ENCODE data around the gene GRK3.

GRK3 gene

DNA sequence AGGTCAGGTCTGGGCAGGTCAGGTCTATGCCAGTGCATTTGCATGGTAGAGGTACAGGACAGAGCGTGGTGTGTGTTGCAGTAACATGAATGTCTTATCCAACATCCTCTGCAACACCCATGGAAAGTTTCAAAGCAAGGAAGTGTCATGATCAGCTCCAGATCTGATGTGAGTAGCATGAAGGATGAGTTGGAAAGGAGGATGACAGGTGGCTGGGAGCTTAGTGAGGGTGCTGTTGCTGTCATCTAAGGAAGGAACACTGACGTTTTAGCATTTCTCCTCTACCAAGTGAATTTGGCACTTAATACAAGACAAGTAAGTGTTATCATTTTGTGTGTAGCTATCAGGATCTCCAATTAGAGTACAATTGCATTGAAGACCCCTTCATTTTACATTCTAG, 65.1 kb downstream of the GRK3 start:
- no peak for DNase-seq

DNA sequence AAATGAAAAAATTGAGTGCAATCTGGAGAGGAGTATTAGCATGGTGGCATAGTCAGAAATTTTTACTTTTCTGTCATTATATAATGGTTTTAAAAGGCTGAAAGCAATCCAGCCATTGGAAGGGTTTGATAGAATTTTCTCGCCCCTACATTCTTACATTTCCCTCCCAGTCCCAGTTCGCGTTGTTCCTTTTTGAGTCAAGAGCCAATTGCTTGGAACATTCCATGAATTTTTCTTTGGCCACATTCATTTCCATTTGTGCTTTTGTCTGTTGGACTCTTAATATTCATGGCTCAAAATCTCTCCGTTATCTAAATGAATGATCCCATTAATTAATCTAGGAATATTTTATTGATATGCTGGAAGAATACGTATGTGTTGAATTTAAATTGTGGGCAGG, 66.0 kb downstream of the GRK3 start:
- DNase-seq: no peak

DNA sequence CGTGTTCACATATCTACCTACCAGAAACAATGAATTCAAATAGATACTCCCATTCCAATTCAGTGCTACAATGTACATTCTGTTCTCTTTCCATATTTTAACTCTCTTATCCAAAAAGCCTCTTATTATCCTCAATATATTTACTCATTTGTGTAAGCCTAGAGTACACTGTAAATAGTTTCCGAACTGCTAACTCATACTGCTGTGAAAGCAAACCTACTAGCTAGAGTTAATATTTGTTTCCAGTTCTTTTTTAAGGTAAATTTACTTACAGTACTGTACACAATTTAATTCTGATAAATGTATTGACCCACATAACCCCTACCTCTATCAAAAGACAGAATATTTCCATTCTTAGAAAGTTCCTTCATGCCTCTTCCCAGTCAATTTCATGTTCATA, 71.8 kb downstream of the GRK3 start:
- DNase-seq: no peak

DNA sequence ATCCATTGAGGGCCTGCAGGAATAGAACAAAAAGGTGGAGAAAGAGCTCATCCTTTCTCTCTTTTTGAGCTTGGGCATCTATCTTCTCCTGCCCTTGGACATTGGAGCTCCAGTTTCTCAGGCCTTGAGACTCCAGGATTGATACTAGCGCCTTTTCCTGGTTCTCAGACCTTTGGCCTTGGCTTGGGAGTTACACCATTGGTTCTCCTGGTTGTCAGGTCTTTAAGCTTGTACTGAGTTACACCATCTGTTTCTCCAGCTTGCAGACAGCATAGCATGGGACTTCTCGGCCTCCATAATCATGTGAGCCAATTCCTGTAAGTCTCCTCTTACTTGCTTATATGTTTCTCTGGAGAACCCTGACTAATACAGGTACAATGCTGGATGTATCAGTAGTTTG, 72.6 kb downstream of the GRK3 start:
- no peak for DNase-seq

DNA sequence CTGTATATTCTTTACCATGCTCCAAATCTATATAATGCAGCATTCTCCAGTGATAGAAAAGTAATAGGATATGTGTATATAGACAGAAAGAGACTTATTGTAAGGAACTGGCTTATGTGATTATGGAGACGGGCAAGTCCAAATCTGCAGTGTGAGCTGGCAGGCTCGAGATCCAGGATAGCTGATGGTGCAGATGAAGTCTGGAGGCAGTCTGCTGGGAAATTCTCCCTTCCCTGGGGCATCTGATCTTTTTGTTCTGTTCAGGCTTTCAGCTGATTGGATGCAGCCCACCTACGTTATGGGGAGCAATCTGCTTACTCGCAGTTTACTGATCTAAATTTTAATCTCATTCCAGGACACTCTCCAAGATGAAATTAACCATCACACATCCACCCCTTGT, 73.2 kb downstream of the GRK3 start:
- DNase-seq: no peak

DNA sequence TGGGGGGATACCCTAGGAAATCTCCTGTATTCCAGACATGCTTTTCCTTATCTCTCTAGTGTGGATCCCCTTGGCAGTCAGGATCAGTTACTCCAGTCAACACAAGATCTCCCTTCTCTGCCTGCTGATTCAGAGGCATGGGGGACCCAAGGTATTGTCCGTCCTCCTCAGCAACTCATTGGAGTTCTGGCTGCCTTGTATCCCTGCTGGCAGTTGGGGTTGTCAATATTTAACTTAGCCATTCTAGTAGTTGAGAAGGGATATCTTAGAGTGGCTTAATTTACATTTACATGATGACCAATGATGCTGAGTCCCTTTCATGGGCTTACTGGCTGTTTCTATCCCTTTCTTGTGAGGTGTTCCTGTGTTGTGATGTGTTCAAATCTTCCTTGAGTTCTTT, 74.2 kb downstream of the GRK3 start:
- DNase-seq: no peak

DNA sequence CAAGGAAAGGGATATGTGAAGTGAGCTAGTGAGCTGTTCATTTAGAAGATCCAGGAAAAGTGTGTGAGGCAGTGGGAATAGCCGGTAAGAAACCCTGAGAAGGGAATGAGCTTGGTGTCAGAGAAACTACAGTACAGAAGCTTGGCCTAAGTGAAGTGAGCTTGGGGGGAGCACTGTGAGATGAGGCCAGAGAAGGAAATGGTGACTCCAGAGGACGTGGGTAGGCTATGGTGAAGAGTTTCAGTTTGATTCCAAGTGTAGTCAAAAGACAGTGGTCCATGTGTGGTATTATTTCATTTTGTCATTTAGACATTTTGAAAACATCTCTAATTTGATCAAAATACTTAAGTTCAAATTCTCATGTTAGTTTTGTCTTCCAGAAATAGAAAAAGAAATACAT, 77.2 kb downstream of the GRK3 start:
- no peak for DNase-seq

DNA sequence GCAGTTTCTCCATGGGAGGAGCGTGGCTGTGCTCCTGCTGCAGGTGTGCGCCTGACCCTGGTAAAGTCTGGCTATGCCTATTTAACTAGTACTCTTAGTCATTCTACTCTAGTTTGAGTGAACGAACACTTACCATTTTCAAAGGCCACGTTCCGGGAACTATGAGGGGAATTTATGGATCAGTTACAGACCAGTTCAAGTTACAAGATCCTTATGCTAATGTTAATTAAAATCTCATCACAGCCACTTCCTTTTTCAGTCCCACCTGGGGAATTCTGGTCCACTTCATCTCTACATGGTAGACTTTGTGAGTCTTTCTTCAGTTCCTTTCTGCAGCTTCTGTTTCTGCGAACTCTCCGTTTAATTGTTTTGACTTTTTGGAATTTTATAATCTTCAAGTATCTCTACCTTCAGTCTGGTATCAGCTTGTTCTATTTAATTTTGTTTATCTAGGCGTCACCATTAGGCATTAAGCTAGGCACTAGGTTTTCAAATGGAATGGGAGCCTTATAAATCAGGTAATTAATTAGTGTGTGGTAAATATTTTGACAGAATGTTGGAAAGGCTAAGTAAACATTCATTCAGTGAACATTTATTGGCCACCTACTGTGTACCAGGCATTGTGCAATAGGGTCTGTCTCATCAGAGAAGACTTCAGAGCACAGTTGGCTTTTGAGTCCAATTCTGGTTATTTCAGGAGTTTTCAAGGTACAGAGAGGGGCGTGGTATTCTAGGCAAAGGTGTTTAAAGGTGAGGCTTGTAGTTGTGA, 78.9 kb downstream of the GRK3 start:
- DNase-seq: no peak

DNA sequence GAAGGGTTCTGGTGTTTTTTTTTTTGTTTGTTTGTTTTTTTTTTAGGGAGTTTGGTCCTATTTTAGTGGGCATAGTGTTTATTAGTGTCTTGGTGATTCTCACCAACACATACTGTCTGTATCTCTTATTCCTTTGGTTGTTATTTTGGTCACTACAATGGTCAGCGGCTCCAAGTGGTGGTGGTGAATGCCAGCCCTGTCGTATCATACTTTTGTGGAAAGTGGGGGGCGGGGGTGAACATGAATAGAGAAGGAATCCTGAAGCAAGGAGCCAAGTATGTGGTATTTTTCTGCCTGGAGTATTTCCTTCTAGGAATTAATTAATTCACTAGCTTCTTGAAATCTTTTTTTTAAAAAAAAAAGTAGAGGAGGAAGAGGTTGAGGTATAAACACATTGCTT, 79.6 kb downstream of the GRK3 start:
- no peak for DNase-seq

DNA sequence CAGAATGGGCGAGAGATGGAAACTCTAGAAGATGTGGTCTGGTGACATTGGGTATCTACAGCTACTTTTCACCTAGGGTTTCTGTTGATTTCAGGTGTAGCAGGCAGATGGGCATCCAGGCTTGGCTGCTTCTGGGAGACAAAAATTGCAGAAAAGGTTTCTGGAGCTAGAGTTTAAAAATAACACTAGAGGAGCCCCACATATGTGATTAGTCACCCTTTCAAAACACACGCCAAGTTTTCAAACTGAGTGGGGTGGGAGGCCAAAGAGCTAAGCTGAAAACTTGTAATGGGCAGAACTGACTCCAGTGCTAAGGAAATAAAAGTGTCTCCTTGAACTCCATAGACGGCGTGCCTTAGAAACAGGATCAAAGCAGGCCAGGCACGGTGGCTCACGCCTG, 80.8 kb downstream of the GRK3 start:
- no peak for DNase-seq

DNA sequence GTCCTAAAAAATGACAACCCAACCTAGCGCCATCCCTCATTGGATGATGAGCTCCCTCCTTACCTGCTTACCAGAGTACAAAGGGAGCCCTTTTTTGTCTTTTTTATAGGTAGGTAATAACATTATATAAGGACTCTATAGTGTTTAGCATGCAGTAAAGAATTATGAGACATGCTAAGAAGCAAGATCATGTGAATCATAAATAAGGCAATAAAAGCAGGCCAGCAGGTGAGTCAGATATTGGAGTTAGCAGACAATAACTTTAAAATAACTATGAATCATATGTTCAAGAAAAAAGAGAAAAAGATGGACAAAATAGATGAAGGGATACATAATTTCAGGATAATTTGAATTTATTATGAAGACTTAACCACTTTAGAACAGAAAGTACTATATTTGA, 81.5 kb downstream of the GRK3 start:
- no peak for DNase-seq

DNA sequence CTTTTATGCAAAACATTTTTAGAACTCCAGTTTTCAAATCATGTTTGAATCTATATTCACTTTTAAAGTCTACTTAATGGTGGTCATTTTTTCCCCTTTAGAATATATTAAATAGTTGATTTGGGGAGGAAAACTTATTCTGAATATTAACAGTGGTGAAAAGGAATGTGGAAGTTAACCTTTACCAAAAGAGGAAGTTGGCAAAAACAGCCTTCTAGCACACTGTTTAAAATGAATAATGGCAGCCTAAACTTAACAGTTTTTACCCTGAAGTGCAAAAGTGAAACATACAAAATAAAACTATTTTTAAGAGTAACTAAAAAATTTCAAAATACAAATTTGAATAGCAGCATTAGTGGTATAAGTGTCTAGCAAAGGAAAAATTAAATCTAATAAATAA, 86.4 kb downstream of the GRK3 start:
- DNase-seq: no peak

DNA sequence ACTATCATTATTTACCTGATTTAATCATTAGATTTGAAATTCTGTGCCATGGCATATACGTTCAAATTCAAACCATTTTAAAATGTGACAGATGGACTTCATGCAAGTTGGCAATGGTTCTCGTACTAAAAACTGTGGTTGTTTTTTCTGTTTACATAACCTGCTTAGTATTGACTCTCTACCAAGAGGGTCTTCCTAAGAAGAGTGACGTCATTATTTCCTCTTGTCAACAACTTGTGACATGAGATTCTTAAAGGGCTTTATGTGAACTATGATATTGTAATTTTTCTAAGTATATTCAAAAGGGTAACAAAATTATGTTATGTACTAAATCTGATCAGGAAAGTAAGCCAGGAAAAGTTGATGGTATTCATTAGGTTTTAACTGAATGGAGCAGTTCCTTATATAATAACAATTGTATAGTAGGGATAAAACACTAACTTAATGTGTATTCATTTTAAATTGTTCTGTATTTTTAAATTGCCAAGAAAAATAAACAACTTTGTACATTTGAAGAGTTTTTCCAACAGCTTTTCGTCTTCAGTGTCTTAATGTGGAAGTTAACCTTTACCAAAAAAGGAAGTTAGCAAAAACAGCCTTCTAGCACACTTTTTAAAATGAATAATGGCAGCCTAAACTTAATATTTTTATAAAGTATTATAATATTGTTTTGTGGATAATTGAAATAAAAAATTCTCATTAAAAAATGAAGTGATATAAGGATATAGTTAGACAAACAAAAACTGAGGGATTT, 87.0 kb downstream of the GRK3 start:
- no peak for DNase-seq

DNA sequence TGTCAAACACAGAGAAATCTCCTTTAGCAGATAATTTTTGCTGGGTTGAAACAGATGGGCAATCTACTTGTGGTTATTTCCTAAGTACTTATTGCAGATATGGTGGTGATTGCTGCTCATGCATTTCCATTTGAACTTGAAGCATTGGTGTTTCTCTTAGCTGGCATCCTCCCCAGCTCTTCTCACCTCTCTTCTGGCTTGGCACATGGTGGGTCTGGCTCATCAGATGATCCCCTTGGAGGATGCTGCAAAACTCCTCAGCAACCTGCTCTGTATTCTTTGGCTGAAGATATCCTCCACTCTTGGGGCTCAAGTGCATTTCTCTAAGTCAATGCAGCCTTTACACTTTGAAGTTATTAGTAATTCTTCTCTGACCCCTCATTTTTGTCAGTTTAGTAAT, 90.2 kb downstream of the GRK3 start:
- no peak for DNase-seq

DNA sequence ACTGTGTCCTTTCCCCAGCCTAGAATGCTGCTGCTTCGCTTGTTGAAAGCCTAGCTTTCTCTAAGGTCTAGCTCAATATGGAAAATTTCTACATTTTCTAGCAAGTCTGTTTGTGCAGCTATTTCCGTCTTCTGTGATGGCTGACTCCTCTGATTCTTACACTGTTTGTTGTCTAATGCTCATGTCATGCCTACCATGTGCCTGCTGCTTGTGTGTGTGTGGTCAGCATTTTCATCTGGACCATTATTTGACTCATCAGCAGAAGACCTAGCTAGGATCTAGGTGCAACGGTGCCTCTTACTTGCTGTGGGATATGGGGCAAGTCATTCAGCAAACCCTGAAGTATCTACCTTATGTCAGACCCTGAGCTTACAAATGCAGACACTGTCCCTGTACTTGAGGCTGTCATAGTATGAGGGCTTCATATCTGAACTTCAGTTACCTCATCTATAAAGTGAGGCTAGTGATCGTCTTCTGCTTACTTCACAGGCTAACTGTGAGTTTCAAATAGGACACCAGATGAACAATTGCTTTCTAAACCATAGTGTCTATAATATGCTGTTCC, 91.0 kb downstream of the GRK3 start:
- DNase-seq: no peak

DNA sequence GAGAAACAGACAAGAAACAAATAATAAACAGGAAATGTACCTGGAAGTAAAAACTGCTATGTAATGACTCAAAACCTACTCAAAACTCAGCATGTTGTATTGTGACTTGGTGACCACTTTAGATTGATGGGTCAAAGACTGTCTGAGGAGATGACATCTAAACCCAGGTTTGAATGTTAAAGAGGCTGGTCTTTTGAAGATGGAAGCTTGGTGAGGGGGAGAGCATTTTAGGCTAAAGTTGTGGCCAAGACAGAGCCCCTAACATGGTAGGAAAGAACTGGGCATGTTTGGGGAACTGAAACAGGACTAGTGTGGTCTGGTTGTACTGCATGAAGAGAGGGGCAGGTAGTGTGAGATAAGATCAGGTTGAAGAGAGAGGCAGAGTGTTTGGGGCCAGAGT, 92.2 kb downstream of the GRK3 start:
- DNase-seq: no peak

DNA sequence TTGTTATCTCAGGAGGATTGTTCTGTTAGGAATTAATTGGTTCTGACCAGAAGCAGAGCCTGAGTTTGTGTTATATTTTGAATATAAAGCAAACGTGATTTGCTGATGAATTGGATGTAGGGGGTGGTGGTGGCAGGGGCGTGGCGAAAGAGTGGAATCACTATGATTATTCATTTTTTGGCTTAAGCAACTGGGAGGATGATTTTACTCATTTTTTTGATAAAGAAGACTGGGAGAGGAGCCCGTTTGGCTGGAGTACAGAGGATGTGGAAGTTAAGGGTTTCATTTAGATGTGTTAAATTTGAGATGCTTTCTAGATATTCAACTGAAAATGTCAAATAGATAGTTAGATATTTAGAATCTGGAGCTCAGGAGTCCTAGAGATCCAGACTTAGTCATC, 94.2 kb downstream of the GRK3 start:
- no peak for DNase-seq

DNA sequence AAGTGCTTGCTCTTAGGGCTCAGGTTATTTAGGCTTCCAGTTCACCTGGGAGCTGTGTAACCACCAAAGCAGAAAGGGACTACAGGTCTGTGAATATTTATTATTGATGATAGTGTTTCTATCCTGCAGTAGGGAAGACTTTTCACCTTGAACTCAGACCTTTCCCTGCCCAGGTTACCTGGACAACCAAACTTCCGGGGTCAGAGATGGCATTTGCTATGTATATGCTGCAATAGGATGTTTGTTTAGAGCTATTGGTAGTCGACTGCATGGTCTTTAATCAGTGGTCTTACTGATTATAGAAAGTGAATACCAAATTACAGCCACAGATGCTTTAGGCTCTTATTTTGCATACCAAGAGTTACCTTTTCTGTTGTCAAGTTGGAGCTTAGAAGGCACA, 94.9 kb downstream of the GRK3 start:
- no peak for DNase-seq

DNA sequence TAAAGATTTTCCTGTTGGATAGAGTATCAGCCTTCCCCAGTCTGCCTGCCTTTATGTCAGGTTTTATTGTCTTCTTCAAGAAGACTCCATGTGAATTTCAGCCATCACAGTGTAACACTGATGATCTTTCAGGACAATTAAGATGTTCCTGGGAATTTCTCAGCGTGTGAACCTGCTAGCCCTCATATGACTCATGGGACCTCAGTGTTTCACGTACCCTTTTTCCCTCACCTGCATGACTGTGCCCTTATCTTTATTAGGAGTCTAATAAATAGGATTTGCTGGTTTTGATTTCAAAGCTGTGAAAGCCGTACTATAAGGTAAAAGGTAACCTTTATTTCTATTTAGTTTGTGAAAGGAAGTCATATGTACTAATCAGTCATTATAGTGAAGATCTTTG, 95.9 kb downstream of the GRK3 start:
- DNase-seq: no peak

DNA sequence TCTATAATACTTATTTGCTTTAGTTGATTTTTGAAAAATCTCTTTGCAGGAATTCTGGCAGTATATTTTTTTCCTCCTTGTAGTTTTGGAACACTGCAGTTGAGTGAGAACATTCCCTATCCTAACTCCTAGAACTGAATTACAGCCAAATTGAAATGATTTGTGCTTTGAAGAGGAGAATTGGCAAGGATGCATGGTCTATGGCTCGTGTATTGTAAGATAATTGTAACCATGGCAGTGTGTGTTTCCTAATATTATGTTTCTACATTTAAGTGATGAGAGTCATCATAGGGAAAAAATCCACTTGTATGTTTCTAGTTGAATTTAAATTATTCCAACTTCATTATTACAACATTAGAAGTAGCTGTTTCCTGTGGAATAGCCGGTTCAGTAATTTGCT, 96.6 kb downstream of the GRK3 start:
- no peak for DNase-seq

DNA sequence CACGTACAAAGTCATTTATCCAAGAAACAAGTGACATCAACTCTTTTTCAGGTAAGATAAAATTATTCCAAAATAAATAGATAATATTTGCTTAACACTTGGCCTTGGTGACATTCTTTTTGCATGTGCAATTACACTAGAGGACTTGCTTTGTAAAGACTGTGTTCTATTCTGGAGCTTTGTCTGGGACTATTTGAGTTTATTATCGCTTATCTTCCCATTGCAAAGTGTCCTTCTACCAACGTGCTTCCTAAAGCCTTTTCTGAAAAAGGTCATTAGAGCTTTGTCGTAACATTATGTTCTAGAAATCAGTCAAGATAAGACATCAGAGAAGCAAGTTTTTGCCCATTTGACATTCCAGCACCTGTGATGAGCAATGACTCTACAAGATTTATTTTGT, 99.2 kb downstream of the GRK3 start:
- no peak for DNase-seq

DNA sequence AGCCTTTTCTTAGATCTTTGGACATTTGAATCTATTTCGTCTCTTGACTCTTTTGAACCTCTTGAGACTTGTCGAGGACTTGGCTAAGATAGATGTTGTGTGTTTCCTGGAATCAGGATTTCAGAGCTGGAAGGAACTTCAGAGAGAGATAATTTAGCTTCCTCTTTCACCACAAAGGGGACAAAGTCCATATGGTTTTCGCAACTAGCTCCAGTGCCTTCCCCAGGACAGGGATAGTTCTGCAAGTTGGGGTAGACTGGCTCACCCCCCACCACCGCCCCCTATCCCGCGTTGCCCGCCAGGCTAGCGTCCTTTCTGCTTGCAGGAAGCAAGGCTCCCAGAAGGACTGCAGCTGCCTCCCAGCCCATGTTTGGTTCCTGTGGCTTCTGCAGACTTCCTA, 101.8 kb downstream of the GRK3 start:
- no peak for DNase-seq

DNA sequence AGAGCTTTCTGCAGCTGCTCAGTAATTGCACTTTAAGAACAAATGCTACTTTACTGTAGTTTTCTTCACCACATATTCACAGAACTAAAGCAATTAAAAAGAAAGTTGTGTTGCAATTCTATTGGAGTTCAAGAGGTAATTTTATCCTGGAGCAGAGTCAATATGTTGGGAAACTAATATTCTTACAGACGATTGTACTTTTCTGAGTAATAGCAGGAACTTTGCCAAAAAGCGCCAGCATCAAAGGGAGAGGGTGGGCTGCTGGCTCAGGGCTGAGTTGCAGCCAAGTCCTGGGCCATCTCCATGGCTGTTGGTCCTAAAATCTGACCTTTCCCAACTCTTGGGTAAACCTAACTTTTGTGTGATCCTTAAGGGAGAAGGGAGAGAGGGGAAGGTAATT, 104.0 kb downstream of the GRK3 start:
- no peak for DNase-seq

DNA sequence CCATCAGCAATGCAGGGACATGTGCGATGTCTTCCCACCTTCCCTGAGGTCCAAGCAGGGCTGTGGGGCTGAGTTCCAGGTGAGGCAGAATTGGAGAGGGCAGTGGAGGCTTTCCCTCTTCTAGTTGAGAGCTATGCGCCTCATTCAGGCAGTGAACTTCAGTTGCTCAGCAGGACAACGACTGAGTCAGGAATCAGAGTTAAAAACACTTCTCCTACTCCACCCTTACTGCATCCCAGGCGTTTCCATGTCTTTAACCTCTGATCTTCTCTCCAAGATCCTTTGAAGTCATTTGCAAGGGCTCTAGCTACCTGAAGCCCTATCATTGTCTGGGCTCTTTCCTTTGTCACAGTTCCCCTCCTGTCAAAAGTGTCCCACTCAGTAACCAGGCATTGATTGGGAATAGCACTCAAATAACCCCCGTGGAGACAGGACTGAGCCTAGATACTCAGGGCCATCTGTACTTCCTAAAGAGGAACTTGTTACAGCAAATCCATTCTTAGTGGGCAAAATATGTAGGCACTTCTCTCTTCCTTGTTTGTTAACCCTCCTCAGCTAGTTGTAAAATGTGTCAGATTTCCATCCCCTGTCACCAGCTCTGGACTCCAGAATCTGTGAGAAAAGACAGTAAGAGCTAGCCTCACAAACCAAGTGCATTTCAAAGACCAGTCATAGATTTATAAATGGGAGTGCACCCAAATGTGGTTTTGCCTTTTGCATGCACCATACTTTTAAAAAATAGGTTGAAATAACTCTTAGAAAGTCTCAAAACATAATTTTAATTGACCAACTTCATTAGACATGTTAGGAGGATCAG, 105.0 kb downstream of the GRK3 start:
- DNase-seq: no peak
